Fibroblast of villous mesenchyme (primary cell): Measurements from ENCODE around the gene UNC93B1. TPM values are rescaled to one million over a fixed set of nuclear protein-coding genes. Genes with fewer than 3 reads are reported as not detected.

Source experiments
- DNase-seq: peaks from one replicate; pipeline ENCODE4 v3.0.0-alpha.2; 2010; ENCODE audit warnings: low read depth
- H3K4me3 ChIP-seq: 2 replicates; pipeline ENCODE4 v1.5.1; 2011; ENCODE audit warnings: low read depth, mild to moderate bottlenecking, low read length
- CTCF ChIP-seq: IDR thresholded peaks from 2 replicates; pipeline ENCODE4 v1.5.1; 2012; ENCODE audit warnings: low read depth, mild to moderate bottlenecking, low read length; ENCODE audit not compliant: insufficient read depth
- total RNA-seq: library from RNA; depleted of rRNA; stranded (reverse); fragments of >200 nt; gene quantifications from 2 replicates; pipeline ENCODE4 v1.2.3, GENCODE V29; 2012

Gene UNC93B1
- total RNA-seq, 1 donor, result 14.7 TPM

GRCh38 chr11:68049509-68050370 is 45.8 kb upstream of the UNC93B1 start:
- DNase-seq, result no peak

GRCh38 chr11:68048681-68049508 is 45.0 kb upstream of the UNC93B1 start:
- H3K4me3 ChIP-seq, result no peak overlapping the region
- DNase-seq, result no peak
- no peak for TF ChIP-seq CTCF

More at GRCh38 chr11:68049509-68050370, 45.8 kb upstream of the UNC93B1 start:
- TF ChIP-seq CTCF, result no peak
- no peak overlapping the region for H3K4me3 ChIP-seq

- no peak for TF ChIP-seq CTCF
- H3K4me3 ChIP-seq, result no peak overlapping the region
- DNase-seq, result no peak
Measured at GRCh38 chr11:68047437-68048290, 43.8 kb upstream of the UNC93B1 start.

- DNase-seq, result no peak
- no peak for TF ChIP-seq CTCF
Measured at GRCh38 chr11:68044898-68045351, 41.0 kb upstream of the UNC93B1 start.

GRCh38 chr11:68044145-68044813 is 40.4 kb upstream of the UNC93B1 start:
- TF ChIP-seq CTCF, result no peak
- no peak for DNase-seq
- H3K4me3 ChIP-seq, result no peak overlapping the region

More at GRCh38 chr11:68044898-68045351, 41.0 kb upstream of the UNC93B1 start:
- H3K4me3 ChIP-seq, result no peak overlapping the region
